Endodermal cell (in vitro differentiated cells): ENCODE measurements around the gene GLIS2. TPM values are rescaled to one million over a fixed set of nuclear protein-coding genes. Genes with fewer than 3 reads are reported as not detected.

Source experiments
- DNase-seq: peaks from one replicate; pipeline ENCODE4 v3.0.0-alpha.2; 2017
- H3K27ac ChIP-seq: 2 replicates; pipeline ENCODE4 v1.5.1; 2013; ENCODE audit warnings: mild to moderate bottlenecking, low read depth, low read length, moderate library complexity
- H3K27me3 ChIP-seq: 2 replicates; pipeline ENCODE4 v1.6.1; 2013; ENCODE audit warnings: mild to moderate bottlenecking, low read length, moderate library complexity; ENCODE audit not compliant: insufficient read depth, control insufficient read depth, poor library complexity, severe bottlenecking
- H3K36me3 ChIP-seq: 2 replicates; pipeline ENCODE4 v1.7.0; 2013; ENCODE audit warnings: mild to moderate bottlenecking, low read length, moderate library complexity; ENCODE audit not compliant: control insufficient read depth, insufficient read depth
- H3K4me1 ChIP-seq: one replicate; pipeline ENCODE4 v1.7.0; 2013; ENCODE audit warnings: low read length; ENCODE audit not compliant: control insufficient read depth, insufficient read depth
- H3K4me3 ChIP-seq: 2 replicates; pipeline ENCODE4 v1.5.1; 2013; ENCODE audit warnings: mild to moderate bottlenecking, low read length, moderate library complexity
- H3K9ac ChIP-seq: 2 replicates; pipeline ENCODE4 v1.6.1; 2013; ENCODE audit warnings: mild to moderate bottlenecking, low read length, moderate library complexity; ENCODE audit not compliant: poor library complexity, severe bottlenecking; ENCODE audit errors: extremely low read depth
- H3K9me3 ChIP-seq: 2 replicates; pipeline ENCODE4 v1.6.1; 2013; ENCODE audit warnings: mild to moderate bottlenecking, low read length, moderate library complexity; ENCODE audit not compliant: control insufficient read depth
- H3K27ac Mint-ChIP-seq: 2 replicates; pipeline ENCODE4 v1.8.0; 2020; ENCODE audit warnings: mixed read lengths
- H3K27me3 Mint-ChIP-seq: 2 replicates; pipeline ENCODE4 v1.8.0; 2021; ENCODE audit warnings: mild to moderate bottlenecking, mixed read lengths; ENCODE audit not compliant: insufficient read depth
- H3K36me3 Mint-ChIP-seq: 2 replicates; pipeline ENCODE4 v1.8.0; 2020; ENCODE audit warnings: low read depth, mixed read lengths
- H3K4me1 Mint-ChIP-seq: 2 replicates; pipeline ENCODE4 v1.8.0; 2020; ENCODE audit warnings: mixed read lengths
- H3K4me3 Mint-ChIP-seq: 2 replicates; pipeline ENCODE4 v1.8.0; 2020; ENCODE audit warnings: mild to moderate bottlenecking, moderate library complexity, mixed read lengths
- H3K9me3 Mint-ChIP-seq: 2 replicates; pipeline ENCODE4 v1.8.0; 2020; ENCODE audit warnings: mild to moderate bottlenecking, mixed read lengths
- WGBS, 2 experiments: methylation state at CpG; one replicate each; pipeline versions ENCODE4 v1.1.5 to v1.1.7; 2013; ENCODE audit warnings: missing lambda C conversion rate in 2 of 2, mixed read lengths in 1 of 2; ENCODE audit not compliant: insufficient coverage in 1 of 2, insufficient read length in 1 of 2; 5-methylcytosine and 5-hydroxymethylcytosine counted together
- total RNA-seq, 2 donors: library from RNA; stranded (reverse); fragmentation: NEBNext Ultra II Directional in 1 of 2; extraction: Animal tissue kit (Norgen Biotek cat#: 25700) in 1 of 2; gene quantifications; 2 replicates in 1 of 2; 3 replicates in 1 of 2; pipeline ENCODE4 v1.2.1, GENCODE V29; 2021
- TF ChIP-seq, protein P1 (sequence below): fragments of 200-600 bp; sonication (generic); conservative IDR thresholded peaks from 2 replicates; pipeline ENCODE4 v1.5.0; 2021; ENCODE audit warnings: antibody characterized with exemption, mild to moderate bottlenecking

The GLIS2 gene
- total RNA-seq, 2 donors from 2014 or later, result 9.1 to 13.2 TPM

DNA sequence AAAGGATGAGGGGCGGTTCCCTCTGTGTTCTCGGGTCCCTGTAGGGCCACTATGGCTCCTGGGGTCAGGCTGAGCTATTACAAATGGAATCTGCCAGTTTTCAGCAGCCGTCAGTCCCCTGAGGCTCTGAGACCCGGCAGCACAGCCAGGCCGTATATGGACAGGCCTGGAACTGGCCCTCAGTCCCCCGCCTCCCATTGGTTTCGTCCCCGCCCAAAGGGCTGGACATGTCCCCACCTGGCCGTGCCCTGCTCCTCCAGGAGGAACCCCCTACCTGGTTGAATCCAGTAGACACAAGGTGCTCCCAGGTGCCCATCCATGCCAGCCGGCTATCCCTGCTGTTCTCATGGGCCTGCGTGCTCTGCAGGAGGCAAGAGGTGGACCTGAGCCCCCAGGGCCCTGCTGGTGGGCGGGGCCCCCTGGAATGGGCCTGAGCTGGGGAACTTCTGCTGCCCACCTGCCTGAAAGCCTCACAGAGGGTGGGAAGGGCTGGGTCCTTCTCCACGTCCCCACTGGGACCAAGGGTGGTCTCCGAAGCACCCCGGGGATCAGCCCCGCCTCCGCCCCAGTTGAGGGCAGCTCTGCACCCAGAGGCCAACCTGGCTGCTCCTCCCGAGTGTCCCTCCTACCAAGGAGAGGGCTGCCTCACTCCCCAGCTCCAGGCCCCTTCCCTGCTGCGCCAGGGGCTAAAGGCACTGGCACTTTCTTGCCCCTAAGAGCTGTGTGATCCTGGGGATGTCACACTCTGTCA lies 72.6 kb downstream of the GLIS2 start:
- H3K4me3 Mint-ChIP-seq, result no peak overlapping the region
- no peaks in the 10 kb centered on the region for H3K27me3 Mint-ChIP-seq
- DNase-seq, result peak; percentile 77
- Histone ChIP-seq H3K9ac (no peak overlapping the region), H3K27ac (no peak overlapping the region), H3K4me3 (no peak overlapping the region), H3K9me3 (no peaks in the 10 kb centered on the region), H3K36me3 (no peaks in the 10 kb centered on the region), H3K4me1 (no peaks in the 10 kb centered on the region), H3K27me3 (no peaks in the 10 kb centered on the region)
- H3K9me3 Mint-ChIP-seq, result no peaks in the 10 kb centered on the region
- no peaks in the 10 kb centered on the region for H3K36me3 Mint-ChIP-seq
- peaks cover 9% of the 10 kb centered on the region for H3K4me1 Mint-ChIP-seq
- TF ChIP-seq, protein P1, sequence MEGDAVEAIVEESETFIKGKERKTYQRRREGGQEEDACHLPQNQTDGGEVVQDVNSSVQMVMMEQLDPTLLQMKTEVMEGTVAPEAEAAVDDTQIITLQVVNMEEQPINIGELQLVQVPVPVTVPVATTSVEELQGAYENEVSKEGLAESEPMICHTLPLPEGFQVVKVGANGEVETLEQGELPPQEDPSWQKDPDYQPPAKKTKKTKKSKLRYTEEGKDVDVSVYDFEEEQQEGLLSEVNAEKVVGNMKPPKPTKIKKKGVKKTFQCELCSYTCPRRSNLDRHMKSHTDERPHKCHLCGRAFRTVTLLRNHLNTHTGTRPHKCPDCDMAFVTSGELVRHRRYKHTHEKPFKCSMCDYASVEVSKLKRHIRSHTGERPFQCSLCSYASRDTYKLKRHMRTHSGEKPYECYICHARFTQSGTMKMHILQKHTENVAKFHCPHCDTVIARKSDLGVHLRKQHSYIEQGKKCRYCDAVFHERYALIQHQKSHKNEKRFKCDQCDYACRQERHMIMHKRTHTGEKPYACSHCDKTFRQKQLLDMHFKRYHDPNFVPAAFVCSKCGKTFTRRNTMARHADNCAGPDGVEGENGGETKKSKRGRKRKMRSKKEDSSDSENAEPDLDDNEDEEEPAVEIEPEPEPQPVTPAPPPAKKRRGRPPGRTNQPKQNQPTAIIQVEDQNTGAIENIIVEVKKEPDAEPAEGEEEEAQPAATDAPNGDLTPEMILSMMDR, result no peak
- H3K27ac Mint-ChIP-seq, result peak overlapping the region; percentile 39
- WGBS, 2 experiments, result 78 to 81% methylated on average over 11 to 19 of the region's 19 CpGs

Other genes starting within 250 kb of the GLIS2 start
- gene ADCY9, start 199.6 kb upstream of the GLIS2 start, total RNA-seq, result 1 to 10 TPM; 1.2 to 3.3 TPM
- not detected for gene SRL, start 74.0 kb upstream of the GLIS2 start, total RNA-seq
- gene TFAP4, start 43.0 kb upstream of the GLIS2 start, total RNA-seq, result 10 to 100 TPM; 28.2 to 30.1 TPM
- 10 to 100 TPM; 57.7 to 66.2 TPM for gene PAM16, start 35.3 kb downstream of the GLIS2 start, total RNA-seq
- gene VASN, start 55.8 kb downstream of the GLIS2 start, total RNA-seq, result 10 to 100 TPM; 10.4 to 12.1 TPM
- 10 to 100 TPM; 32.5 to 37.5 TPM for gene CORO7, start 100.5 kb downstream of the GLIS2 start, total RNA-seq
- gene DNAJA3, start 109.8 kb downstream of the GLIS2 start, total RNA-seq, result 10 to 100 TPM; 37.4 to 38.5 TPM
- gene NMRAL1, start 158.6 kb downstream of the GLIS2 start, total RNA-seq, result 10 to 100 TPM; 56.9 to 75.2 TPM
- gene HMOX2, start 160.3 kb downstream of the GLIS2 start, total RNA-seq, result 10 to 100 TPM; 26.3 to 27.7 TPM
- 10 to 100 TPM; 41.8 to 64.4 TPM for gene CDIP1, start 222.7 kb downstream of the GLIS2 start, total RNA-seq
- gene C16orf96, start 240.3 kb downstream of the GLIS2 start, total RNA-seq, result 1 to 10 TPM; 1.5 to 1.6 TPM